ENCODE data around the gene HIPK3. TPM values are rescaled to one million over a fixed set of nuclear protein-coding genes. Genes with fewer than 3 reads are reported as not detected.

Gene HIPK3
- total RNA-seq, 1 donor from 2014 or later = 478 TPM

- Histone ChIP-seq H3K27me3 (ENCODE audit: control insufficient read depth in 3 of 3, insufficient read depth in 3 of 3, low read length in 3 of 3) (peaks cover 0 to 8% (median 8%) of the 10 kb centered on the region in 3 donors), H3K9ac (ENCODE audit: low read depth in 1 of 3, low read length in 3 of 3) (no peak overlapping the region), H3K9me3 (ENCODE audit: control insufficient read depth in 3 of 3, low read length in 3 of 3) (no peaks in the 10 kb centered on the region), H3K27ac (ENCODE audit: low read depth, low read length) (no peak overlapping the region), H3K4me1 (ENCODE audit: control insufficient read depth in 3 of 3, insufficient read depth in 3 of 3, low read length in 3 of 3) (no peaks in the 10 kb centered on the region), H3K4me3 (ENCODE audit: low read length in 3 of 3) (no peak overlapping the region), H3K36me3 (ENCODE audit: control insufficient read depth in 3 of 3, insufficient read depth in 3 of 3, low read length in 3 of 3) (no peaks in the 10 kb centered on the region)
Observed at GRCh38 chr11:33368931-33369330, 111.8 kb downstream of the HIPK3 start.

GRCh38 chr11:33373636-33374035 is 116.5 kb downstream of the HIPK3 start:
- Histone ChIP-seq H3K4me3 (ENCODE audit: low read length in 3 of 3) (no peak overlapping the region), H3K9me3 (ENCODE audit: control insufficient read depth in 3 of 3, low read length in 3 of 3) (no peaks in the 10 kb centered on the region), H3K27ac (ENCODE audit: low read depth, low read length) (no peak overlapping the region), H3K36me3 (ENCODE audit: control insufficient read depth in 3 of 3, insufficient read depth in 3 of 3, low read length in 3 of 3) (no peaks in the 10 kb centered on the region), H3K9ac (ENCODE audit: low read depth in 1 of 3, low read length in 3 of 3) (no peak overlapping the region), H3K4me1 (ENCODE audit: control insufficient read depth in 3 of 3, insufficient read depth in 3 of 3, low read length in 3 of 3) (peaks cover 0 to 8% (median 0%) of the 10 kb centered on the region in 3 donors), H3K27me3 (ENCODE audit: control insufficient read depth in 3 of 3, insufficient read depth in 3 of 3, low read length in 3 of 3) (peaks cover 17 to 23% (median 20%) of the 10 kb centered on the region in 3 donors)

GRCh38 chr11:33375236-33375635 is 118.1 kb downstream of the HIPK3 start:
- Histone ChIP-seq H3K9me3 (ENCODE audit: control insufficient read depth in 3 of 3, low read length in 3 of 3) (no peaks in the 10 kb centered on the region), H3K9ac (ENCODE audit: low read depth in 1 of 3, low read length in 3 of 3) (peak overlapping the region in 1 of 3 donors; percentile 9), H3K27ac (ENCODE audit: low read depth, low read length) (no peak overlapping the region), H3K4me3 (ENCODE audit: low read length in 3 of 3) (peak overlapping the region in 2 of 3 donors; percentile 48 to 52), H3K36me3 (ENCODE audit: control insufficient read depth in 3 of 3, insufficient read depth in 3 of 3, low read length in 3 of 3) (no peaks in the 10 kb centered on the region), H3K4me1 (ENCODE audit: control insufficient read depth in 3 of 3, insufficient read depth in 3 of 3, low read length in 3 of 3) (peaks cover 0 to 8% (median 0%) of the 10 kb centered on the region in 3 donors), H3K27me3 (ENCODE audit: control insufficient read depth in 3 of 3, insufficient read depth in 3 of 3, low read length in 3 of 3) (peaks cover 17 to 23% (median 20%) of the 10 kb centered on the region in 3 donors)

- Histone ChIP-seq H3K4me3 (ENCODE audit: low read length in 3 of 3) (peak within 1 kb of the TSS; percentile 48 to 58 (median 52)), H3K36me3 (ENCODE audit: control insufficient read depth in 3 of 3, insufficient read depth in 3 of 3, low read length in 3 of 3) (no peaks in the 10 kb centered on the region), H3K27me3 (ENCODE audit: control insufficient read depth in 3 of 3, insufficient read depth in 3 of 3, low read length in 3 of 3) (peaks cover 17 to 22% (median 20%) of the 10 kb centered on the region in 3 donors), H3K9ac (ENCODE audit: low read depth in 1 of 3, low read length in 3 of 3) (peak within 1 kb of the TSS in 1 of 3 donors; percentile 60), H3K4me1 (ENCODE audit: control insufficient read depth in 3 of 3, insufficient read depth in 3 of 3, low read length in 3 of 3) (peaks cover 0 to 8% (median 0%) of the 10 kb centered on the region in 3 donors), H3K9me3 (ENCODE audit: control insufficient read depth in 3 of 3, low read length in 3 of 3) (no peaks in the 10 kb centered on the region), H3K27ac (ENCODE audit: low read depth, low read length) (no peak within 1 kb of the TSS)
Observed at GRCh38 chr11:33375688-33376311, 118.6 kb downstream of the HIPK3 start, which contains the start of gene KIAA1549L. Gene KIAA1549L, plus strand, starts transcription at chr11:33376108.

GRCh38 chr11:33376331-33377310 is 119.4 kb downstream of the HIPK3 start:
- H3K4me3 ChIP-seq (ENCODE audit: low read length in 3 of 3) = peak overlapping the region; percentile 43 to 58 (median 52)
- no peaks in the 10 kb centered on the region for H3K36me3 ChIP-seq (ENCODE audit: control insufficient read depth in 3 of 3, insufficient read depth in 3 of 3, low read length in 3 of 3)
- H3K4me1 ChIP-seq (ENCODE audit: control insufficient read depth in 3 of 3, insufficient read depth in 3 of 3, low read length in 3 of 3) = peaks cover 0 to 8% (median 0%) of the 10 kb centered on the region in 3 donors
- no peaks in the 10 kb centered on the region for H3K9me3 ChIP-seq (ENCODE audit: control insufficient read depth in 3 of 3, low read length in 3 of 3)
- H3K9ac ChIP-seq (ENCODE audit: low read depth in 1 of 3, low read length in 3 of 3) = peak overlapping the region in 1 of 3 donors; percentile 60
- H3K27me3 ChIP-seq (ENCODE audit: control insufficient read depth in 3 of 3, insufficient read depth in 3 of 3, low read length in 3 of 3) = peaks cover 17 to 20% (median 19%) of the 10 kb centered on the region in 3 donors
- H3K27ac ChIP-seq (ENCODE audit: low read depth, low read length) = no peak overlapping the region

GRCh38 chr11:33377412-33378370 is 120.5 kb downstream of the HIPK3 start:
- peaks cover 17 to 20% (median 19%) of the 10 kb centered on the region in 3 donors for H3K27me3 ChIP-seq (ENCODE audit: control insufficient read depth in 3 of 3, insufficient read depth in 3 of 3, low read length in 3 of 3)
- peak overlapping the region in 1 of 3 donors; percentile 43 for H3K4me3 ChIP-seq (ENCODE audit: low read length in 3 of 3)
- no peaks in the 10 kb centered on the region for H3K9me3 ChIP-seq (ENCODE audit: control insufficient read depth in 3 of 3, low read length in 3 of 3)
- H3K9ac ChIP-seq (ENCODE audit: low read depth in 1 of 3, low read length in 3 of 3) = no peak overlapping the region
- H3K27ac ChIP-seq (ENCODE audit: low read depth, low read length) = no peak overlapping the region
- no peaks in the 10 kb centered on the region for H3K36me3 ChIP-seq (ENCODE audit: control insufficient read depth in 3 of 3, insufficient read depth in 3 of 3, low read length in 3 of 3)
- peaks cover 0 to 8% (median 0%) of the 10 kb centered on the region in 3 donors for H3K4me1 ChIP-seq (ENCODE audit: control insufficient read depth in 3 of 3, insufficient read depth in 3 of 3, low read length in 3 of 3)

- Histone ChIP-seq H3K4me3 (ENCODE audit: low read length in 3 of 3) (no peak overlapping the region), H3K9me3 (ENCODE audit: control insufficient read depth in 3 of 3, low read length in 3 of 3) (no peaks in the 10 kb centered on the region), H3K36me3 (ENCODE audit: control insufficient read depth in 3 of 3, insufficient read depth in 3 of 3, low read length in 3 of 3) (no peaks in the 10 kb centered on the region), H3K27me3 (ENCODE audit: control insufficient read depth in 3 of 3, insufficient read depth in 3 of 3, low read length in 3 of 3) (peaks cover 8 to 15% (median 8%) of the 10 kb centered on the region in 3 donors), H3K27ac (ENCODE audit: low read depth, low read length) (no peak overlapping the region), H3K4me1 (ENCODE audit: control insufficient read depth in 3 of 3, insufficient read depth in 3 of 3, low read length in 3 of 3) (peaks cover 0 to 8% (median 0%) of the 10 kb centered on the region in 3 donors), H3K9ac (ENCODE audit: low read depth in 1 of 3, low read length in 3 of 3) (no peak overlapping the region)
Observed at GRCh38 chr11:33379947-33380346, 122.8 kb downstream of the HIPK3 start.

- Histone ChIP-seq H3K9ac (ENCODE audit: low read depth in 1 of 3, low read length in 3 of 3) (no peak overlapping the region), H3K27ac (ENCODE audit: low read depth, low read length) (no peak overlapping the region), H3K36me3 (ENCODE audit: control insufficient read depth in 3 of 3, insufficient read depth in 3 of 3, low read length in 3 of 3) (no peaks in the 10 kb centered on the region), H3K27me3 (ENCODE audit: control insufficient read depth in 3 of 3, insufficient read depth in 3 of 3, low read length in 3 of 3) (peaks cover 0 to 2% (median 0%) of the 10 kb centered on the region in 3 donors), H3K4me1 (ENCODE audit: control insufficient read depth in 3 of 3, insufficient read depth in 3 of 3, low read length in 3 of 3) (no peaks in the 10 kb centered on the region), H3K9me3 (ENCODE audit: control insufficient read depth in 3 of 3, low read length in 3 of 3) (peaks cover 0 to 5% (median 0%) of the 10 kb centered on the region in 3 donors), H3K4me3 (ENCODE audit: low read length in 3 of 3) (no peak overlapping the region)
Observed at GRCh38 chr11:33383075-33383919, 126.1 kb downstream of the HIPK3 start.

- peaks cover 0 to 5% (median 0%) of the 10 kb centered on the region in 3 donors for H3K9me3 ChIP-seq (ENCODE audit: control insufficient read depth in 3 of 3, low read length in 3 of 3)
- no peaks in the 10 kb centered on the region for H3K36me3 ChIP-seq (ENCODE audit: control insufficient read depth in 3 of 3, insufficient read depth in 3 of 3, low read length in 3 of 3)
- no peaks in the 10 kb centered on the region for H3K4me1 ChIP-seq (ENCODE audit: control insufficient read depth in 3 of 3, insufficient read depth in 3 of 3, low read length in 3 of 3)
- no peaks in the 10 kb centered on the region for H3K27me3 ChIP-seq (ENCODE audit: control insufficient read depth in 3 of 3, insufficient read depth in 3 of 3, low read length in 3 of 3)
- H3K27ac ChIP-seq (ENCODE audit: low read depth, low read length) = no peak overlapping the region
- H3K9ac ChIP-seq (ENCODE audit: low read depth in 1 of 3, low read length in 3 of 3) = no peak overlapping the region
- no peak overlapping the region for H3K4me3 ChIP-seq (ENCODE audit: low read length in 3 of 3)
Observed at GRCh38 chr11:33383920-33384209, 126.7 kb downstream of the HIPK3 start.

Measured in skeletal muscle tissue (tissue), 4 donors.